HG02798 (cell line): ENCODE results near the gene AQP12A.

Source experiments
- ATAC-seq: cut with Tn5 transposase; IDR thresholded peaks from one replicate; pipeline ENCODE4 v1.9.1; 2021; ENCODE audit warnings: mild to moderate bottlenecking; ENCODE audit not compliant: unreplicated experiment, poor library complexity

Gene AQP12A

GRCh38 chr2:240733803-240734495 lies 42.3 kb downstream of the AQP12A start:
- no peak for ATAC-seq

- no peak for ATAC-seq
Measured at GRCh38 chr2:240734756-240735155, 43.1 kb downstream of the AQP12A start.

GRCh38 chr2:240735476-240735875 lies 43.8 kb downstream of the AQP12A start:
- ATAC-seq: no peak

GRCh38 chr2:240736281-240737250 lies 44.9 kb downstream of the AQP12A start:
- no peak for ATAC-seq

- ATAC-seq: no peak
Measured at GRCh38 chr2:240737512-240737911, 45.8 kb downstream of the AQP12A start.

GRCh38 chr2:240737958-240738357 lies 46.3 kb downstream of the AQP12A start:
- no peak for ATAC-seq

GRCh38 chr2:240739797-240740196 lies 48.1 kb downstream of the AQP12A start:
- no peak for ATAC-seq

GRCh38 chr2:240741091-240741490 lies 49.4 kb downstream of the AQP12A start:
- no peak for ATAC-seq

- ATAC-seq: no peak
Measured at GRCh38 chr2:240742602-240743095, 51.0 kb downstream of the AQP12A start.

GRCh38 chr2:240745456-240745855 lies 53.8 kb downstream of the AQP12A start:
- ATAC-seq: no peak

- no peak for ATAC-seq
Measured at GRCh38 chr2:240745962-240746361, 54.3 kb downstream of the AQP12A start.

- ATAC-seq: no peak
Measured at GRCh38 chr2:240746671-240747070, 55.0 kb downstream of the AQP12A start.

- no peak for ATAC-seq
Measured at GRCh38 chr2:240747256-240747655, 55.6 kb downstream of the AQP12A start.
